Activated naive CD8-positive, alpha-beta T cell treated with anti-CD3 and anti-CD28 coated beads, Interleukin-2, amount 10 ng/mL, durations not matched to agents 7 days and 5 days (primary cell): ENCODE results near the gene SMIM3. TPM values are rescaled to one million over a fixed set of nuclear protein-coding genes. Genes with fewer than 3 reads are reported as not detected.
A peak's percentile ranks its signal among the peaks of the same experiment; 100 is the strongest.

Experiments
- ATAC-seq: fragments of 150-1000 bp; cut with Tn5 transposase; one replicate; pipeline ENCODE4 v1.10.0; 2021; ENCODE audit warnings: low read depth, moderate library complexity
- POLR2A ChIA-PET: fragments of 350-600 bp; sonication (Branson Sonifier 250); formaldehyde crosslinking; loops from one replicate; lab custom pipeline; 2021; ENCODE audit warnings: antibody characterized with exemption; lab: Charles Lee
- DNase-seq: peaks from one replicate; pipeline ENCODE4 v3.0.0; 2021
- H3K27ac Mint-ChIP-seq: one replicate; pipeline ENCODE4 v1.8.0; 2022; ENCODE audit warnings: mild to moderate bottlenecking, mixed read lengths
- H3K27me3 Mint-ChIP-seq: one replicate; pipeline ENCODE4 v1.8.0; 2022; ENCODE audit warnings: mild to moderate bottlenecking, moderate library complexity, mixed read lengths
- H3K36me3 Mint-ChIP-seq: one replicate; pipeline ENCODE4 v1.8.0; 2021; ENCODE audit warnings: mild to moderate bottlenecking, mixed read lengths
- H3K4me1 Mint-ChIP-seq: one replicate; pipeline ENCODE4 v1.8.0; 2021; ENCODE audit warnings: mixed read lengths
- H3K4me3 Mint-ChIP-seq: one replicate; pipeline ENCODE4 v1.8.0; 2022; ENCODE audit warnings: mild to moderate bottlenecking, moderate library complexity, mixed read lengths
- H3K9me3 Mint-ChIP-seq: one replicate; pipeline ENCODE4 v1.8.0; 2021; ENCODE audit warnings: mixed read lengths
- total RNA-seq, 2 experiments: library from RNA; stranded (reverse); gene quantifications; one replicate each; pipeline ENCODE4 v1.2.3, GENCODE V29; 2021

Gene SMIM3
- total RNA-seq, 2 experiments from 2014 or later = 15.7 to 16.8 TPM

DNA sequence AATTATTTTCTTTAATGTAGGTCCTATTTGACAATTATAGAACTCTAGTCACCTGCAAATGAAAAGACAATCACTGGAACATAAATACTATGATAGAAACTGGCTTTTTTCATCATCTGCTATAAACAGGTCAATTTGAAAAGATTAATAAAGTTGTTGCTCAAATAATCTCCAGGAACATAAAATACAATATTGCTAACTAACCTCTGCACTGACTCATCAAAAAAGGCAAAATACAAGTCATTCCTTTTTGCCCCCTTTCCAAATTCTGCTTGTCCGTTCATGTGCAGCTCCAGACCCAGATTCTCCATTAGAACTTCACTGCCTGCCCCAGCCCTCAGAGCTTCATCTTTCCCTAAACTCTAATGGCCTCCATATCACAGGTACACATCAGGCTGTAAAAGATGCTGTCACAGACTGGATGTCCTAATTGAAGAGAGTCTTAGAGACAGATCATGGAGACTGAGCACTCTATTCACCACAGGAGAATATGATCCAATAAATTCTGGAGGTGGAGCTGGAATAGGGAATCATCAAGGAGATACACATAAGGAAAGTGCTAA is 21.4 kb upstream of the SMIM3 start:
- Mint-ChIP-seq H3K9me3 (no peaks in the 10 kb centered on the region), H3K27me3 (no peaks in the 10 kb centered on the region), H3K4me3 (peak overlapping the region; percentile 67), H3K27ac (peak overlapping the region; percentile 15), H3K36me3 (peaks cover 36% of the 10 kb centered on the region), H3K4me1 (peaks cover 28% of the 10 kb centered on the region)
- no peak for DNase-seq
- ATAC-seq = no peak
- POLR2A ChIA-PET = interaction anchor here (0.6 to 2.1 kb wide), 4 partner anchors 21 to 495 kb away, joined by 4 to 12 read pairs (median 10); partner anchors contain the start of genes IRGM, RBM22 and SMIM3

DNA sequence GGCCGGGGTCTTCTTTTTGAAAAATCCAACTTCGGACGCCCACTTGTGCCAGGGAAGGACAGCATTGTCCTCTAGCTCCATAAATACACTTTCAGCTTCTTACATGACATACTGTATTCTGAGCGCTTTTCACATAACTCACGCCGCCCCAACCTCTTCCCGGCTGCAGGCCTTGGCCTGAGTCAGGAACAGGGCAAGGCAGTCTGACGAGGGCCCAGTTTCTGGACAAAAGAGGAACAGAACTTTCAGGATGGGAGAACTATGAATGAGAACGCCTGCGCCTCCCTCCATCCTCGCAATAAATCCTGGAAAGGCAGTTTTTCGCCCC is 20.4 kb upstream of the SMIM3 start:
- peaks cover 30% of the 10 kb centered on the region for H3K36me3 Mint-ChIP-seq
- H3K4me3 Mint-ChIP-seq = no peak overlapping the region
- H3K27me3 Mint-ChIP-seq = no peaks in the 10 kb centered on the region
- no peak overlapping the region for H3K27ac Mint-ChIP-seq
- POLR2A ChIA-PET = interaction anchor here (0.6 to 2.1 kb wide), 6 partner anchors 8 to 349 kb away, joined by 3 to 17 read pairs (median 10); partner anchors contain the start of genes IRGM, RBM22 and SMIM3
- peaks cover 28% of the 10 kb centered on the region for H3K4me1 Mint-ChIP-seq
- no peaks in the 10 kb centered on the region for H3K9me3 Mint-ChIP-seq
- ATAC-seq (peak; percentile 10), DNase-seq (no peak)

DNA sequence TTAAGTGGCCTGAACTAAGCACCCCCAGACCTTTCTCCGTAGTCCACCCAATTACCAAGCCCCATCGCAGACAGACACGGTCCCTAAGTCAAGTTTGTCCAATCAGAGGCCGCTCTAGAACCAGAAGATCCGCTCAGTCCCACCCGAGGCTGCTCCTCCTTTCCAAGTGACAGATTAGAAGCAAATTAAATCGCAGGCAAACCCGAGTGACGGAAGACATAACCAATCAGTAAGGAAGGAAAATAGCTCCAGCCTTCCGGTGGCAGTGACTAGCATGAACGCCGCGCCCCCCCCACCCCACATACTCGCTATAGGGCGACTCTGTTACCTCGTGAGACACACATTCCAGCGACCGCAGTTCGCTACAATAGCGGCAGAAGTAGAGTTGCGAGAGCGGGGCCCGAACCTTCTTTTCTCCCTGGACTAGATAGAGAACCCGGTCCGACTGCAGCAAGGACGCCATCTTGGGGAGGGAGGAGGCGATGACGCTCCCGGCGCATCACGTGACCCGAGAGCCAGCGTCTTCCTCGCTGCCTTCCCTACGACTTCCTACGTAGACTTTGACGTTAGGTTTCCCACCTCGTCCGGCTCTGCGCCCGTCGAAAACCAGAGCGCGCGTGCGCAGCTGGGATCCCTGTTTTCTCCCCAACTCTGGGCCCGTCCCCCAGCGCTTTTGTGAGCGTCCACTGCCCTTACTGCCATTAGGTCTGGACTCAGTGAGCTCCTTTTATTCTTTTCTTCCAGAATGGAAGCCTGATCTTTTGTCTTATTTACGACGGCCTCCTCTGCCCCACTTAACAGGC is 19.8 kb upstream of the SMIM3 start, which contains the start of gene DCTN4:
Gene DCTN4 (minus strand): TSS at position 487 of the 803 bp plus-strand sequence. CDS start 24 bp downstream, at position 463.
- Mint-ChIP-seq H3K4me3 (no peak within 1 kb of the TSS), H3K27me3 (no peaks in the 10 kb centered on the region), H3K27ac (peak within 1 kb of the TSS; percentile 17), H3K9me3 (no peaks in the 10 kb centered on the region), H3K36me3 (peaks cover 26% of the 10 kb centered on the region), H3K4me1 (peaks cover 32% of the 10 kb centered on the region)
- POLR2A ChIA-PET = interaction anchor here (0.6 to 2.1 kb wide), 6 partner anchors 8 to 350 kb away, joined by 3 to 17 read pairs (median 10); partner anchors contain the start of genes IRGM, RBM22 and SMIM3
- DNase-seq = peak; percentile 91
- ATAC-seq = peak; percentile 97

DNA sequence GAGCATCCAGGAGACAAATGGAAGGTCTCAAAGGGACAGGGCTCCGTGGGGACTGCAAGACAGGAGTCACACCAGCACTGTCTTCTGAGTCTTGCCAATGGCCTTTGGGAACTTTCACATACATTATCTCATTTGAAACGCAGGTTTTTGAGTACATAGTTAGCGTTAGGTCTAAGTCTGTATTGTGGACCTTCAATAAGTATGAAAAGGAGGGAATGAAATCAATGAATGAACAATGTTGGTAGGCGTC is 19.3 kb upstream of the SMIM3 start:
- H3K27me3 Mint-ChIP-seq = no peaks in the 10 kb centered on the region

DNA sequence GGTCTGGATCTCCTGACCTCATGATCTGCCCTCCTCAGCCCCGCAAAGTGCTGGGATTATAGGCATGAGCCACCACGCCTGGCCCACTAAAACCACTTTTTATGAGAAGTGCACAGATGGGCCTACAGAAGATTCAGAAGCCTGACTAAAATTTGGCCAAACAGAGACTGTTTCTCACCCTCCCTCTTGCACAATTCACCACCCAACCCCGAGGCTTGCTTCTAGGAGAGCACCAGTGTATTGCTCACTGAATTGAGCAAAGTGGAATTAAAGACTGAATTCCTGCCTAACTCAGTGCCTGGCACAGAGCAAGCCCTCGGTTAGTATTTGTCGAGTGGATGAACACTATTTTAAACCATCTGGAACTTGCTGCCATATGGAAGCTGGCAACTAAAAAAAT is 16.3 kb upstream of the SMIM3 start:
- POLR2A ChIA-PET = no interaction called here
- H3K27me3 Mint-ChIP-seq = no peaks in the 10 kb centered on the region
- no peak overlapping the region for H3K27ac Mint-ChIP-seq
- peaks cover 7% of the 10 kb centered on the region for H3K36me3 Mint-ChIP-seq
- peaks cover 6% of the 10 kb centered on the region for H3K9me3 Mint-ChIP-seq
- H3K4me3 Mint-ChIP-seq = no peak overlapping the region
- DNase-seq (no peak), ATAC-seq (no peak)
- H3K4me1 Mint-ChIP-seq = peaks cover 28% of the 10 kb centered on the region

More for the DNA sequence above, 19.3 kb upstream of the SMIM3 start:
- H3K36me3 Mint-ChIP-seq = peaks cover 21% of the 10 kb centered on the region
- no peaks in the 10 kb centered on the region for H3K9me3 Mint-ChIP-seq
- POLR2A ChIA-PET = interaction anchor here (2.0 to 2.1 kb wide), 2 partner anchors 24 to 87 kb away, joined by 12 to 17 read pairs; partner anchors contain the start of gene IRGM
- H3K4me3 Mint-ChIP-seq = no peak overlapping the region
- H3K4me1 Mint-ChIP-seq = peaks cover 29% of the 10 kb centered on the region
- ATAC-seq (no peak), DNase-seq (no peak)
- no peak overlapping the region for H3K27ac Mint-ChIP-seq

DNA sequence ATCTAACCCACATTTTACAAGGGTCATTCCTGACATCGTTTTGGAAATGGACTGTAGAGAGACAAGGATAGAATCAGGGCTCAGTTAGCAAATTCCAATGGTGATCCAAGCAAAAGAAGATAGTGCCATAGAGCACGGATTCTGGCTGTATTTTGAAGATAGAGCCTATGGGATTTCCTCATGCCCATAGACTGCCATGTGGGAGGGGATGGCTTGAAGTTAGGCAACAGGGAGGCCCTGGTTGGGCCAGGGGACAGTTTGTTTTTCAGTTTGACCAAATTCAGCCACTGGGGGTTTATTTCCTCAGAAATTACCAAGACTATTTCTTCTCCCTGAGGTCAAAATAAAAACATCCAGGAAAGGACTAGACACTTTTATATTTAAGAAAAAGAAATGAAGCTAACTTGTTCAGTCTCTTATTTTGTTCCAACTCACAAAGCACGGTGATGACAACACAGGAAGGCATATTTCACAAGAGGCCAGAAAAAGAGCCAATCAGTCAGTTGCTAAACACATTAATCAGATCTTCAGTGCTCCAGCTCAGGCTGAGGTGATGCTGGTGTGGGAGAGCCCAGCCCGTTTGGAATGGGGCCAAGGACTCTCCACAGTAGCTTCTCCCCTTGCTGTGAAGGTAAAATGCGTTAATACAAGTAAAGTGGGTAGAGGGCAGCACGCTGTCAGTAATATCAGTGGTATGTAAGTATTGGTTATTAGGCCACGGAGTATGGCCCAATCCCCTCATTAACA is 15.4 kb upstream of the SMIM3 start:
- Mint-ChIP-seq H3K9me3 (peaks cover 6% of the 10 kb centered on the region), H3K27me3 (no peaks in the 10 kb centered on the region), H3K36me3 (peaks cover 7% of the 10 kb centered on the region), H3K4me1 (peaks cover 26% of the 10 kb centered on the region), H3K4me3 (no peak overlapping the region), H3K27ac (no peak overlapping the region)
- DNase-seq (no peak), ATAC-seq (no peak)
- POLR2A ChIA-PET = no interaction called here

DNA sequence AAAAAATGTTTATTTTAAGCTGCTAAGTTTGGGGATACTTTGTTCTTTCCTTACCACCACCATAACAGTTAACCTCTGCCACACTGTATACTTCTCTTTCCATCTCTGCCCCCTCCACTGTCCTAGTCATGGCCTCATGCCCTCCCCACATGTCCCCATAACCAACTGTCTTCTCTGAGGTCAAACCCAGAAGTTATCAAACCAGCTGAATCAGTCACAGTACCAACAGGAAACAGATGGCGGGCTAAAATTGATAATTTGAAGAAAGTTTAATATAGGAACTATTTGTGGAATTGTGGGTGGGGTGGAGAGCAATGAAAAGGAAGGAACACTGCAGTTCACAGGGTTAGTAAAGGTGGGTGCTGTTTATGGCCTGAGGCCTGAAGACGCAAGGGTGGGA is 14.0 kb upstream of the SMIM3 start:
- peaks cover 2% of the 10 kb centered on the region for H3K27me3 Mint-ChIP-seq
- H3K36me3 Mint-ChIP-seq = peaks cover 7% of the 10 kb centered on the region
- H3K4me1 Mint-ChIP-seq = peaks cover 20% of the 10 kb centered on the region
- ATAC-seq (no peak), DNase-seq (no peak)
- peak overlapping the region; percentile 77 for H3K27ac Mint-ChIP-seq
- POLR2A ChIA-PET = interaction anchor here (0.7 to 1.6 kb wide), 3 partner anchors 13 to 26 kb away, joined by 3 to 11 read pairs (median 3); no protein-coding TSS in a partner anchor
- peaks cover 6% of the 10 kb centered on the region for H3K9me3 Mint-ChIP-seq
- H3K4me3 Mint-ChIP-seq = no peak overlapping the region

DNA sequence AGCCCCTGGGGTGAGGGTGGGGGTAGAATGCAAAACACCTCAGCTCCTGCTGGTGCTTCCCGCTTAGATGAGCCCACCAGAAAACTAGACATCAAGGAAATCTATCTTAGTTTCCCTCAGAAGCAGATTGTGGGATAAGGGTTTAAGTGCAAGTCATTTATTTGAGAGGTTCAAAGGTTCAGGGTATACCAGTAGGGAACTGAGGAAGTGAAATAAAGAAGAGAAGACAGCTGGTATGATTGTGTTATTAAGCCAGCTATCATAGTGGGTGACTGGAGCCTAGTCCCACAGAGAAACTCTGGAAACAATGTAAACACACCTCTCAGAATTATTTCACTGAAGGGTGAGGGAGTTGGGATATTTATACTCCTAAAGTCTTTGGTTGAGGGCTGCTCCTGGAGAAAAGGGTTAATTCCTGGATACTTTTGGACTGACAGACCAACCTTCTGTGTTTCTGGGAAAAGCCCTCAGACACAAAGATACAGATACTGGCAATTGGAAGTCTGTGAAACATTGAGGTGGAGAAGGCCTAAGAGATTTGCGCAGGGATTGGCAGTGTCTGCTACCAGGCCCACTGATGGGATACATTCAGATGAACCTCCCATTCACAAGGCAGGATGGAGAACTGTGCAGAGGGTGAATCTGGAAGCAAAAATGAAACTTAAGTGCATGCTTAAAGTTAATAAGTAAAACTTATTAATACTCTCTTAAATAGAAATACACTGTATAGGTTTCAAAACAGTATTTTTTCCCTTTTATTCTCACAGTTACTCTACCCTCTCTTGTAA is 13.4 kb upstream of the SMIM3 start:
- DNase-seq = no peak
- ATAC-seq = no peak
- Mint-ChIP-seq H3K36me3 (peaks cover 9% of the 10 kb centered on the region), H3K27ac (peak overlapping the region; percentile 61), H3K4me3 (no peak overlapping the region), H3K9me3 (peaks cover 6% of the 10 kb centered on the region), H3K27me3 (peaks cover 2% of the 10 kb centered on the region), H3K4me1 (peaks cover 18% of the 10 kb centered on the region)
- POLR2A ChIA-PET = interaction anchor here (1.1 to 1.6 kb wide), 2 partner anchors 18 to 26 kb away, joined by 3 to 11 read pairs; no protein-coding TSS in a partner anchor

DNA sequence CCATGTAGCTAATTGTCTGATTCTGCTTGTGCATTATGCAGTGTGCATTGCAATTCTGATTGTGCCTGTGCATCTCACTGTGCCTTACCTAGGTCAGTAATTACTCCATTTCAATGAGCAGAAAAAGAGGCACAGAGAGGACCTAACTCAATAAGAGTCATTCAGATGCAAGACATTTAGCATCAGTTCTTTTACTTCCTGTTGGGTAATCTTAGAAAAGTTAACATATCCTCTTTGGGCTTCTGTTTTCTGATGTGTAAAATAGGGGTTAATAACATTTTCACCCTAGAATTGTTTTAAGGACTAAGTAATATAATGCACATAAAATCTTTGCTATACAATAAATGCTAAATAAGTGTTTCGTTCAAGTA is 12.8 kb upstream of the SMIM3 start:
- DNase-seq (no peak), ATAC-seq (no peak)
- H3K4me3 Mint-ChIP-seq = no peak overlapping the region
- H3K27me3 Mint-ChIP-seq = peaks cover 2% of the 10 kb centered on the region
- peaks cover 12% of the 10 kb centered on the region for H3K36me3 Mint-ChIP-seq
- POLR2A ChIA-PET = interaction anchor here (1.6 kb wide), 1 partner anchor 18 kb away, joined by 11 read pairs; no protein-coding TSS in a partner anchor
- H3K4me1 Mint-ChIP-seq = peaks cover 21% of the 10 kb centered on the region
- peak overlapping the region; percentile 61 for H3K27ac Mint-ChIP-seq
- H3K9me3 Mint-ChIP-seq = peaks cover 10% of the 10 kb centered on the region

DNA sequence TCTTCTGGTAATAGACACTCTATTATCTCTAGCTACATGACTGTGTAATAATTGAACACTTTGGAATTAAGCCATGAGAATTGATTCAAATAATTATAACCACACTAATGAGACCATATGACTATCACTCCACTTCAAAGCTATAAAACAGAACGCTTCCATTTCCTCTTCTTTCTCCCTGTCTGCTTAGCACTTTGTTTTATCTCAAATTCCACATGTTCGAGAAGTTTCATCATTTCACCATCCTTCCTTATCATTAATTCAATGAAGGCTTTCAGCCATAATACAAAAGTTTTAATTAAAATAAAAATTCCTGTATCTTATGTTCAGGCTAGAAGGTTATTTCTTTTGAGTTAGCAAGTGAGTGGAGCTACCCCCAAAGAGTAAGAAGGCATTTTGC is 12.3 kb upstream of the SMIM3 start:
- Mint-ChIP-seq H3K27me3 (peaks cover 2% of the 10 kb centered on the region), H3K4me3 (no peak overlapping the region), H3K9me3 (peaks cover 12% of the 10 kb centered on the region), H3K4me1 (peaks cover 25% of the 10 kb centered on the region), H3K36me3 (peaks cover 17% of the 10 kb centered on the region), H3K27ac (no peak overlapping the region)
- ATAC-seq = no peak
- no peak for DNase-seq
- POLR2A ChIA-PET = interaction anchor here (1.1 to 1.2 kb wide), 2 partner anchors 8 to 12 kb away, joined by 3 read pairs; partner anchors contain the start of genes DCTN4 and SMIM3

DNA sequence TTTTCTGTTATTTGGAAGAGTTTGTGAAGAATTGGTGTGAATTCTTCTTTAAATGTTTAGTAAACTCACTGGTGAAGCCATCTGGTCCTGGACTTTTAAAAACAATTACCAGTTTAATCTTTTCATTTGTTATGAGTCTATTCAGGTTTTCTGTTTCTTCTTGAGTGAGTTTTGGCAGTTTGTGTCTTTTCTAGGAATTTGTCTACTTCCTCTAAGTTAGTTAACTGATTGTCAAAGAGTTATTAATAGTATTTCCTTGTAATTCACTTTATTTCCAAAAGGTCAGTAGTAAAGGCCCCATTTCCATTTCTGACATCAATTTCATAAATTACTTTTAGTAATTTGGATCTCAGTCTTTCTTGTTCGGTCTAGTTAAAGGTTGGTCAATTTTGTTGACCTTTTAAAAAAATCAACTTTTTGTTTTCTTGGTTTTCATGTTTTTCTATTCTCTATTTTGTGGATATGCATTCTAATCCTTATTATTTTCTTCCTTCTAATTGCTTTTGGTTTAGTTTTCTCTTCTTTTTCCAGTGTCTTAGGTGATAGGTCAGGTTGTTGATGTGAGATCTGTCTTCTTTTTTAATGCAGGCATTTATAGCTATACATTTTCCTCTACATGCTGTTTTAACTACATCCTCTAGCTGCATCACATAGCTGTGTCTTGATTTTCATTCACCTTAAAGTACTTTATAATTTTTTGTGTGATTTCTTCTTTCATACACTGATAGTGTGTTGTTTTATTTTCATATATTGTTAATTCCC is 7.3 kb upstream of the SMIM3 start:
- Mint-ChIP-seq H3K27me3 (peaks cover 6% of the 10 kb centered on the region), H3K4me3 (peak overlapping the region; percentile 13), H3K4me1 (peaks cover 22% of the 10 kb centered on the region), H3K9me3 (peaks cover 12% of the 10 kb centered on the region), H3K36me3 (peaks cover 21% of the 10 kb centered on the region), H3K27ac (peak overlapping the region; percentile 65)
- DNase-seq (no peak), ATAC-seq (no peak)
- POLR2A ChIA-PET = no interaction called here

DNA sequence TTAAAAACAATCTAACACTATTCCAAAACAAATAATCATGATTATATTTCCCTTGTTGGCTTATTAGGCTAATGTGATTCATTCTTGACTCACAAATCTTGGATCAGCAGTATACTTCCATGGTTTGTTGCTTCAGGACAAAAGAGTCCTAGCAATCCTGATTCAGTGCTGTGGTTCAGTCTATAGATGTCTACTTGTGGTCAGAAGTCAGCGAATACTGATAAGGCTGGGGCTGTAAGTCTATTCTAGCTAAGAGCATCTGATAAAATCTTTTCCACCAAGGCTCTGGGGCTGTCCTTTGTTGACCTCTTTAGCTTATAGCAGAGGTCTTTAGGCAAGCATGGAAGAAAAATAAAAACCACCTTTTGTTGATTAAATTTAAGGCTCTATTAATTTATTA is 4.4 kb upstream of the SMIM3 start:
- Mint-ChIP-seq H3K27ac (no peak overlapping the region), H3K4me3 (no peak overlapping the region), H3K27me3 (peaks cover 4% of the 10 kb centered on the region), H3K9me3 (peaks cover 12% of the 10 kb centered on the region), H3K36me3 (peaks cover 19% of the 10 kb centered on the region), H3K4me1 (peaks cover 25% of the 10 kb centered on the region)
- DNase-seq = no peak
- POLR2A ChIA-PET = interaction anchor here (0.5 to 0.7 kb wide), 2 partner anchors 9 to 54 kb away, joined by 4 to 7 read pairs; no protein-coding TSS in a partner anchor
- no peak for ATAC-seq
